GM21529 (cell line): ENCODE results near the gene UGT2B15.
"Not testable (repeated sequence)": the region's sequence is repeated elsewhere in the genome, so short reads cannot be mapped to it uniquely, and the experiment has no call there.

Experiments
- ATAC-seq: cut with Tn5 transposase; IDR thresholded peaks from one replicate; pipeline ENCODE4 v1.9.1; 2021; ENCODE audit not compliant: unreplicated experiment

The UGT2B15 gene

DNA sequence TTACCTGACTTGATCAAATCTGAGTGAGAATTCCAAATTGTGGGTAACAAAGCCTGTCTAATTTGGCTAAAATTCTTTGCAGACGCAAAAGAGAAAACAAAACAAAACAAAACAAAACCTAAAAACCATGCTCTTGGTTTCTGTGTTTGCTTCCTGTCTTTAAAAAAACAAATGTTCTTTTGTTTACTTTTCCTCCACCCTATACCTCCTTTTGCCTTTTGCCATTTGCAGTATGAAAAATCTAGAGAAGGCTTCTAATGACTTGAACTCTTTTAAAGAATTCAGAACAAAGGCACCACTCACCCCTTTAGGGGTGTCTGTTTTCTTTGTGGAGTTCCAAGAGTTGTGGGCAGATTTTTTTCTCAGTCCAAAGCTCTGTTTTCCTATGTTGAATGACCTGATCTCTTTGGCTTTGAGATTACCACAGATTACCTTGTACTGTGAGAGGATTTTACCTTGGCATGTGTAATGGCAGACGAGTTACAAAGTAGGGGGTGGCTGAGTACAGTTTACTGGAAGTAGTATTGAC, 13.9 kb downstream of the UGT2B15 start:
- peak; percentile 39 for ATAC-seq

DNA sequence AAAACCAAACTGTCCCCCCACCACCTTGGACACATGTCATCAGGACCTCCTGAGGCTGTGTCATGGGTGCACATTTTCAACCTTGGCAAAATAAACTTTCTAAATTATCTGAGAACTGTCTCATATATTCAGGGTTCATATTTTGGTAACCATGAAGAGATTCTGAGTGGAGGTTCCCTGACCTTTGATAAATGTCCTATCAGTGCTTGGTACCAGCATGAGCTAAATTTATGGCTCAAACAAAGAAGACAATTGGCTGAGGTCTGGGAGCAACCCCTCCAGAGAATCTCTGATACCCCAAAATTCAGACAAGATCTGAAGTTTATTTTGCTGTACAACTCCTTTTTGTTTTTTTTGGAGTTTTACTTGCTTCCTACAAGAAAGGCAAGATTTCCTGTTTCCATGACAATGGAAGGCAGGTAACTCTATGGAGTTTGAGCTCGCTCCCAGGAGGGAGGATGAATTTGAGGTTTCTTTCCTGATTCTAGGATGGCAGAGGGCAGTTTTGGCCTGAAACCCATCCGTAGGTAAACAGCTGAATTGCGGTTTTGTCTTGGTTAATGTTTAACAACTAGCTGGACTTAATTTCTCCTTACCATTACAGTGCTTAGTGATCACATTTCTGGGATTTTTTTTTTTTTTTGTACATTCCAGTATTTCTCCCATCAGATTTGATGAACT, 14.5 kb downstream of the UGT2B15 start:
- ATAC-seq = peak; percentile 4

DNA sequence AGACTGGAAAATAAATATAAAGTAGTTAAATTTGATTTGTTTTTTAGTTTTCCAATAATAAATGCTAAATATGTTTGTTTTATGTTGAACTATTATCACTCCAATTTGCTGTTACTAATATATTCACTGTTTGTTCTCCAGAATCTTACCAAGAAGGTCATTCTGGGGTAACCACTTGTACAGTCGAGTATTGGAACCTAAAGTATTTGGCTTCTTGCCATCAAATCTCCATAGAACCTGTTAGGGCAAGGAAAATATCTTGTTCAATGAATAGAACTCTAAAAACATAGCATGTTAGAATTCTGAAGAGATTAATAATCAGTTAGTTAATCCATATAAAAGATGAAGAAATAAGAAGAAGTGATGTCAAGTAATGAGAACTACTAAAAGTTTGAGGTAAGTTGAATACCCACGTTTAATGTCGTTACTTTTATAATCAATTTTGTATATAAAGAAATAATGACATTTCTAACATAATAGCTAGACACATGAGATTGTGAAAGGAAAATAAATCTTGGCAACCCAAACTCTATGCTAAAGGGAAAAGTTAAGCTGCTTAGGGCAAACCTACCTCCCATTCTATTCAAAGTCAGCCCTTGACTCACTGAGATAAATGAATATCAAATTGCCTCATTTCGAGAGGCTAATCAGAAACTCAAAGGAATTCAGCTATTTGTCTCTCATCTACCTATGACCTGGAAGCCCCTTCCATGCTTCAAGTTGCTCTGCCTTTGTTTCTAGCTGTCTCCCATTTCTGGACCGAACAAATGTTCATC, 15.3 kb downstream of the UGT2B15 start:
- ATAC-seq = no peak

DNA sequence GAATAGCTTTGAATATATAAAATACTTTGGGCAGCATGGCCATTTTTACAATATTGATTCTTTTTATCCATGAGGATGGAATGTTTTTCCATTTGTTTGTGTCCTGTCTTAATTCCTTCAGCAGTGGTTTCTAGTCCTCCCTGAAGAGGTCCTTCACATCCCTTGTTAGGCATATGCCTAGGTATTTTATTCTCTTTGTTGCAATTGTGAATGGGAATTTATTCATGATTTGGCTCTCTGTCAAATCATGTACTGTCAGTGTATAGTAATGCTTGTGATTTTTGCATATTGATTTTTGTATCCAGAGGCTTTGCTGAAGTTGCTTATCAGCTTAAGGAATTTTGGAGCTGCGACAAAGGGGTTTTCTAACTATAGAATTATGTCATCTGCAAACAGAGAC, 18.5 kb downstream of the UGT2B15 start:
- ATAC-seq = no peak

DNA sequence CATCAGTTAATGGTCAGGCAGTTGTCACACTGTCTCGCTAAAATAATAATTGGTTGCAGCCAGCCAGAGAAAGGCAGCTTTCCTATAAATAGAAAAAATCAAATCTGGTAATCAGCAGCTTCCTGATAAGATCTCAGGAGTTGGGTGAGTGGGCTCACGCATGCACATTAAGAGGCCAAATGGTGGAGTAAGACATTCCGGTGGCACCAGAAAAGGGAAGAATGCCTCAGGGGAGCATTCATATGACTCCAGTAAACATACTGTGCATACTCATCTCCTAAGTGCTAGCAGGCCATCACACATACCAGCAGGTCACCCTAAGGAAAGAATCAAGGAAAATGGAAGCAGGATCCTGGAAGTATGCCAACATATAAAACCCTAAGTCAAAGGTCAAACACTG, 40.1 kb downstream of the UGT2B15 start:
- no peak for ATAC-seq

DNA sequence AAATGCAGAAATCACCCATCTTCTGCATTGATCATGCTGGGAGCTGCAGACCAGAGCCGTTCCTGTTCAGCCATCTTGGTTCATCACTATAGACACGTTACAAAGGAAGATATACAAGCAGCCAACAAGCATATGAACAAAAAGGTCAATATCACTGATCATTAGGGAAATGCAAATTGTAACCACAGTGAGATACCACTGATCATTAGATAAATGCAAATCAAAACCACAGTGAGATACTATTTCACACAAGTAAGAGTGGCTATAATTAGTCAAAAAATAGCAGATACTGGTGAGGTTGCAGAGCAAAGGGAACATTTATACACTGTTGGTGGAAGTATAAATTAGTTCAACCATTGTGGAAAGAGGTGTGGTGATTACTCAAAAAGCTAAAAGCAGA, 47.7 kb downstream of the UGT2B15 start:
- ATAC-seq = not testable (repeated sequence)

DNA sequence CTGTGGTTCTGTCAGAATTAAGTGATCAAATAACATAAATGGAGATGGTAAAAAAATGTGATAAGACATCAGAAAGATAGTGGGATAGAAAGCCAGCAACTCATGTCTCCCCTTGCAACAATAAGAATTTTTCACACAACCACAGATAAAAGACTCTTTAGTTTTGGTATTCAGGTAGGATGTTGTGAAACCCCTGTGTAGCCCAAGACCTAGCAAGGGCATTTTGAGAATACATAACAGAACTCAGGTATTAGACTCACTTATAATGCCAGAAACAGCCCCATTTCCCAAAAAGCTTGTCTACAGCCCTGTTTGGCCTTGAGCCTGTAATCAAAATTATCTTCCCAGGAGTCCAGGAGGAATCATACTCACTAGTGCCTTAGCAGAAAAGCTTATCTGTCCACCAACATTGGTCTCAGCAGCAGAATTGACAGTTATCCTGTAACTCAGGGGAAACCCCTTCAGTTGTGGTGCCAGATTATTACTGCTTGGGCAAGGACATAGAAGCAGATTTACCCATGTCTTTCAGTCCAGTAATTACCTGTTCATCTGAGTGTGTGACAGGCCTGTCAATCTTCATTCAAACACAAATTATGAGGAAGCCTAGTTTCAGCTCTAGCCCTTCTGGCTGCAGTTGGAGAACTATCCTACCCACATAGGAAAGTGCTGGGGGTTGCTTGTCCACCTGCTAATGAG, 53.3 kb downstream of the UGT2B15 start:
- ATAC-seq = no peak

DNA sequence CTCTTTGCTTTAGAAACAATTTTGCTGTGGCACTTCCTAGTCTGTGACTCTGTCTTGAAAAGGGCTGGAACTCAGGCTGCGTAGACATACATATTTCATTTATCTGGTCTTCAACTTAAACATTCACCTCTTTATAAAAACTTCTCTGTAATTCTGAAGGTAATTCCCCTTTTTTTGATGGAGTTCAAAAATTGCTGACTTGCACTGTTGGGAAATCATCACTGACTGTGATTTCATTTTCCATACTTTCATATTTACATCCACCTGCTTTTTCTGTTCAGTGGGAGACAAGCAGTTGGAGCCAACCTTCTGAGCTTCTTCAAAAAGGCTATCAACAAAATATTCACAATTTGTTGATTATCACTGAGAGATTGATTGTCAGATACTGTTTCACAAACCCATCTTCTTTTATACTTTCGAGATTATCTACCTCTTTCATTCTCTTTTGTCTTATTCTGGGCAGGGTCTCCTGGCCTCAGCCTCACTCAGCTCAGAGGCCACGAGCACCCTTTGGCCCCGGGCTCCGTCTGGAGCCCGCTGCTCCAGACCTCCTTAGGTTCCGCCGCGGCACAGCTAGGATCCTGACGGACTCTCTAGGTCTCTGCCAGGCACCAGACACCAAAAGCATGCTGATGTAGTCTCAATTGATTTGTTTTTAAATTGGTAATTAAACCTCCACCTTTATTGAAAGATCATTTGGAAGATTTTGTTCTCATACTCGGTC, 54.6 kb downstream of the UGT2B15 start:
- ATAC-seq = no peak

DNA sequence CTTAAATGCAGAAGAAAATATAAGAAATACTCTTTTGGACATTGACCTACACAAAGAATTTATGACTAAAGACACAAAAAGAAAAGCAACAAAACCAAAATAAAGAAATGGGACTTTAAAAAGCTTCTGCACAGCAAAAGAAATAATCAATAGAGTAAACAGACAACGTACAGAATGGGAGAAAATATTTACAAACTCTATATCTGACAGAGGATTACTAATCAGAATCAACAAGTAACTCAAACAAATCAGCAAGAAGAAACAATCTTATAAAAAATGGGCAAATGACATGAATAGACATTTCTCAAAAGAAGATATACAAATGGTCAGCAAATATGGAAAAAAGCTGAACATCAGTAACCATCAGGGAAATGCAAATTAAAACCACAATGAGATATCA, 56.7 kb downstream of the UGT2B15 start:
- ATAC-seq = no peak

DNA sequence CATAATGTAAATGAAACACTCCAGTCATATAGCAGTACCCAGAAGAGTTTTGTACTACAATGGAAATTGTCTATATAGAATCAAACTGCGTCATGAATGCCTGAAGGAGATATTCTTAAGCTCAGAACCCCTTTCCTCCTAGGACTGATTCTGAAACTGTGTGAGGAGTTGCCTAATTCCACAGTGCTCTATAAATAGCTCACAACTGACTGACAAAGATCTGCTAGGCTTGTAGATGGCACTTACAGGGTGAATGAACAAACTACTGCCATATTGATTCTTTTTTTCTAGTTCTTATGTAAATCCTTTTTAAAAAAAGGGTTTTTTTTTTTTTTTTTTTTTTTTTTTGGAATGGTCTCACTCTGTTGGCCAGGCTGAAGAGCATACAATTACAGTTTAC, 64.2 kb downstream of the UGT2B15 start:
- ATAC-seq = no peak

DNA sequence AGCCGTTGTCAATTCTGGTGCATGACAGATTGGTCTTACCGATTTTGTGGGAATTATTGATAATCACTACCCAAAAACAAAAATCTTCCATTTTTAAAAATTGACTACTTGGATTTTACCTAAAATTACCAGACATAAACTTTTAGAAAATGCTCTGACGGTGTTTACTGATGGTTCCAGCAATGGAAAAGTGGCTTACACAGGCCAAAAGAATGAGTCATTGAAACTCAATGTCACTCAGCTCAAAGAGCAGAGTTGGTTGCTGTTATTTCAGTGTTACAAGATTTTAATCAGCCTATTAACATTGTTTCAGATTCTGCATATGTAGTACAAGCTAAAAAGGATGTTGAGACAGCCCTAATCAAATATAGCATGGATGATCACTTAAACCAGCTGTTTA, 71.3 kb downstream of the UGT2B15 start:
- no peak for ATAC-seq

DNA sequence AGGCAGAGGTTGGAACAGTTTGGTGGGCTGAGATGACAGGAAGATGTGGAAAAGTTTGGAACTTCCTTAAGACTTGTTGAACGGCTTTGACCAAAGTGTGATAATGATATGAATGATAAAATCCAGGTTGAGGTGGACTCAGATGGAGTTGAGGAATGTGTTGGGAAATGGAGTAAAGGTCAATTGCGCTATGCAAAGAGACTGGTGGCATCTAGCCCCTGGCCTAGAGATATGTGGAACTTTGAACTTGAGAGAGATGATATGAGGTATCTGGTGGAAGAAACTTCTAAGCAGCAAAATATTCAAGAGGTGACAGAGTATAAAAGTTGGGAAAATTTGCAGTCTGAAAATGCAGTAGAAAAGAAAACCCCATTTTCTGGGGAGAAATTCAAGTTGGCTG, 73.0 kb downstream of the UGT2B15 start:
- no peak for ATAC-seq
